ENCODE data around the gene OLIG2. TPM values are rescaled to one million over a fixed set of nuclear protein-coding genes. Genes with fewer than 3 reads are reported as not detected.

OLIG2 gene
- total RNA-seq, 2 experiments from 2014 or later: not detected

GRCh38 chr21:33033094-33033951 is 7.6 kb downstream of the OLIG2 start:
- Histone ChIP-seq H3K4me1 (ENCODE audit: insufficient read depth, low read length) (peaks cover 24% of the 10 kb centered on the region), H3K27ac (ENCODE audit: low read depth in 1 of 2, low read length in 2 of 2) (no peak overlapping the region), H3K36me3 (ENCODE audit: insufficient read depth, low read length) (no peaks in the 10 kb centered on the region), H3K4me3 (ENCODE audit: low read length) (no peak overlapping the region), H3K9me3 (ENCODE audit: control insufficient read depth in 1 of 2, insufficient read depth in 1 of 2, low read length in 2 of 2) (peaks cover 0 to 21% of the 10 kb centered on the region in 2 experiments), H3K27me3 (ENCODE audit: control insufficient read depth in 1 of 2, insufficient read depth in 2 of 2, low read length in 2 of 2) (peaks cover 42 to 53% of the 10 kb centered on the region in 2 experiments)
- no peak for ATAC-seq (ENCODE audit: poor library complexity)
- Mint-ChIP-seq H3K4me3 (no peak overlapping the region), H3K27me3 (peaks cover 76% of the 10 kb centered on the region), H3K4me1 (ENCODE audit: low read depth) (peaks cover 27% of the 10 kb centered on the region), H3K36me3 (ENCODE audit: low read depth) (no peaks in the 10 kb centered on the region), H3K27ac (no peak overlapping the region), H3K9me3 (no peaks in the 10 kb centered on the region)
- ChIA-PET POLR2A (no interaction called here), CTCF (no interaction called here)
- intact Hi-C loops (cut with DNase I, micrococcal nuclease): no loop called here
- TF ChIP-seq CTCF (IDR thresholded peaks at IDR 0.05): no peak
- no peak for DNase-seq

- Mint-ChIP-seq H3K27me3 (peaks cover 69% of the 10 kb centered on the region), H3K36me3 (ENCODE audit: low read depth) (no peaks in the 10 kb centered on the region), H3K4me3 (no peak overlapping the region), H3K9me3 (no peaks in the 10 kb centered on the region), H3K27ac (no peak overlapping the region), H3K4me1 (ENCODE audit: low read depth) (peaks cover 20% of the 10 kb centered on the region)
- Histone ChIP-seq H3K27me3 (ENCODE audit: control insufficient read depth in 1 of 2, insufficient read depth in 2 of 2, low read length in 2 of 2) (peaks cover 36 to 46% of the 10 kb centered on the region in 2 experiments), H3K4me3 (ENCODE audit: low read length) (no peak overlapping the region), H3K4me1 (ENCODE audit: insufficient read depth, low read length) (peaks cover 18% of the 10 kb centered on the region), H3K36me3 (ENCODE audit: insufficient read depth, low read length) (no peaks in the 10 kb centered on the region), H3K27ac (ENCODE audit: low read depth in 1 of 2, low read length in 2 of 2) (no peak overlapping the region), H3K9me3 (ENCODE audit: control insufficient read depth in 1 of 2, insufficient read depth in 1 of 2, low read length in 2 of 2) (peaks cover 0 to 21% of the 10 kb centered on the region in 2 experiments)
- no peak for TF ChIP-seq CTCF (IDR thresholded peaks at IDR 0.05)
- CTCF ChIA-PET: no interaction called here
- intact Hi-C loops (cut with DNase I, micrococcal nuclease): no loop called here
- POLR2A ChIA-PET: no interaction called here
- ATAC-seq (ENCODE audit: poor library complexity) (no peak), DNase-seq (no peak)
Measured at GRCh38 chr21:33033961-33034413, 8.3 kb downstream of the OLIG2 start.

- POLR2A ChIA-PET: no interaction called here
- Mint-ChIP-seq H3K9me3 (no peaks in the 10 kb centered on the region), H3K4me1 (ENCODE audit: low read depth) (peaks cover 13% of the 10 kb centered on the region), H3K27ac (no peak overlapping the region), H3K36me3 (ENCODE audit: low read depth) (no peaks in the 10 kb centered on the region), H3K27me3 (peaks cover 59% of the 10 kb centered on the region), H3K4me3 (no peak overlapping the region)
- intact Hi-C loops (cut with DNase I, micrococcal nuclease): no loop called here
- CTCF ChIA-PET: no interaction called here
- H3K9me3 ChIP-seq (ENCODE audit: control insufficient read depth in 1 of 2, insufficient read depth in 1 of 2, low read length in 2 of 2): peaks cover 0 to 14% of the 10 kb centered on the region in 2 experiments
- no peak for DNase-seq
- no peak for TF ChIP-seq CTCF (IDR thresholded peaks at IDR 0.05)
- peaks cover 10% of the 10 kb centered on the region for H3K4me1 ChIP-seq (ENCODE audit: insufficient read depth, low read length)
- no peaks in the 10 kb centered on the region for H3K36me3 ChIP-seq (ENCODE audit: insufficient read depth, low read length)
- H3K4me3 ChIP-seq (ENCODE audit: low read length): no peak overlapping the region
- peaks cover 24 to 34% of the 10 kb centered on the region in 2 experiments for H3K27me3 ChIP-seq (ENCODE audit: control insufficient read depth in 1 of 2, insufficient read depth in 2 of 2, low read length in 2 of 2)
- no peak for ATAC-seq (ENCODE audit: poor library complexity)
- H3K27ac ChIP-seq (ENCODE audit: low read depth in 1 of 2, low read length in 2 of 2): no peak overlapping the region
Measured at GRCh38 chr21:33035147-33035546, 9.4 kb downstream of the OLIG2 start.

Measured in CD4-positive, alpha-beta T cell (primary cell).